IMR-90 (cell line): ENCODE results near the gene AUTS2. TPM values are rescaled to one million over a fixed set of nuclear protein-coding genes. Genes with fewer than 3 reads are reported as not detected.

ENCODE experiments used
- ATAC-seq: fragments of 200-7000 bp; cut with Tn5 transposase; 2 replicates; pipeline ENCODE4 v1.9.1; 2020; ENCODE audit warnings: low read depth, mild to moderate bottlenecking, moderate library complexity
- BruUV-seq: library from RNA; stranded (reverse); fragments of 400-500 nt; replicated peaks from 2 replicates; lab custom pipeline; 2021; lab: Mats Ljungman, UMichigan
- CTCF ChIA-PET: fragments of 300-600 bp; formaldehyde crosslinking; extraction: SDS; loops from one replicate; lab custom pipeline; 2021; ENCODE audit warnings: antibody characterized with exemption; lab: Yijun Ruan, JAX
- POLR2A ChIA-PET: fragments of 300-600 bp; sonication (Branson Sonifier 250); formaldehyde crosslinking; loops from one replicate; lab custom pipeline; 2022; ENCODE audit warnings: antibody characterized with exemption; ENCODE audit not compliant: unreplicated experiment; lab: Charles Lee
- DNase-seq: peaks from one replicate; pipeline ENCODE4 v3.0.0; 2013
- H2AFZ ChIP-seq: replicated peaks from 2 replicates; pipeline ENCODE3; 2013; ENCODE audit warnings: low read length, mild to moderate bottlenecking; ENCODE audit not compliant: poor library complexity
- H2AK5ac ChIP-seq: 2 replicates; pipeline ENCODE4 v1.6.1; 2013; ENCODE audit warnings: low read depth, low read length, inconsistent platforms
- H2AK9ac ChIP-seq: replicated peaks from 2 replicates; pipeline ENCODE3; 2013; ENCODE audit warnings: mild to moderate bottlenecking, low read depth, low read length, moderate library complexity; ENCODE audit not compliant: poor library complexity
- H2BK120ac ChIP-seq: 2 replicates; pipeline ENCODE4 v1.6.1; 2013; ENCODE audit warnings: low read depth, low read length, inconsistent platforms
- H2BK15ac ChIP-seq: 3 replicates; pipeline ENCODE4 v1.6.1; 2013; ENCODE audit warnings: low read depth, low read length, inconsistent platforms
- H2BK20ac ChIP-seq: 2 replicates; pipeline ENCODE4 v1.6.1; 2013; ENCODE audit warnings: low read depth, mild to moderate bottlenecking, inconsistent platforms, low read length, moderate library complexity
- H2BK5ac ChIP-seq: 2 replicates; pipeline ENCODE4 v1.6.1; 2013; ENCODE audit warnings: mild to moderate bottlenecking, low read depth, low read length, inconsistent platforms; ENCODE audit not compliant: poor library complexity, severe bottlenecking
- H3K14ac ChIP-seq: replicated peaks from 2 replicates; pipeline ENCODE4 v1.6.1; 2013; ENCODE audit warnings: low read depth, low read length, inconsistent platforms
- H3K18ac ChIP-seq: 2 replicates; pipeline ENCODE4 v1.6.1; 2013; ENCODE audit warnings: low read depth, low read length, control low read depth
- H3K23ac ChIP-seq: 2 replicates; pipeline ENCODE4 v1.6.1; 2013; ENCODE audit warnings: low read depth, low read length, inconsistent platforms
- H3K27ac ChIP-seq: 2 replicates; pipeline ENCODE4 v1.5.1; 2013; ENCODE audit warnings: mild to moderate bottlenecking, control low read depth, low read length; ENCODE audit not compliant: insufficient read depth
- H3K27me3 ChIP-seq: 2 replicates; pipeline ENCODE4 v1.6.1; 2013; ENCODE audit warnings: low read length; ENCODE audit not compliant: control insufficient read depth, insufficient read depth
- H3K36me3 ChIP-seq: 2 replicates; pipeline ENCODE4 v1.6.1; 2013; ENCODE audit warnings: low read length, mixed read lengths; ENCODE audit not compliant: control insufficient read depth, insufficient read depth
- H3K4ac ChIP-seq: 2 replicates; pipeline ENCODE4 v1.6.1; 2013; ENCODE audit warnings: low read depth, low read length, inconsistent platforms
- H3K4me1 ChIP-seq: 2 replicates; pipeline ENCODE4 v1.6.1; 2013; ENCODE audit warnings: low read length, mixed read lengths; ENCODE audit not compliant: control insufficient read depth, insufficient read depth
- H3K4me2 ChIP-seq: 2 replicates; pipeline ENCODE4 v1.6.1; 2013; ENCODE audit warnings: low read depth, mild to moderate bottlenecking, control low read depth, low read length, moderate library complexity
- H3K4me3 ChIP-seq: 2 replicates; pipeline ENCODE4 v1.5.1; 2013; ENCODE audit warnings: low read depth, mild to moderate bottlenecking, control low read depth, low read length, moderate library complexity; ENCODE audit not compliant: insufficient read depth
- H3K56ac ChIP-seq: 2 replicates; pipeline ENCODE4 v1.6.1; 2013; ENCODE audit warnings: low read length, inconsistent platforms; ENCODE audit not compliant: insufficient read depth; ENCODE audit errors: extremely low read depth
- H3K79me1 ChIP-seq, 2 experiments: 2 replicates each; pipeline ENCODE4 v1.6.1; 2013; ENCODE audit warnings: low read length in 2 of 2, inconsistent platforms in 1 of 2, low read depth in 1 of 2
- H3K9ac ChIP-seq: 2 replicates; pipeline ENCODE4 v1.6.1; 2013; ENCODE audit warnings: low read depth, low read length, control low read depth
- H3K9me1 ChIP-seq: 2 replicates; pipeline ENCODE4 v1.6.1; 2013; ENCODE audit warnings: low read length, inconsistent platforms; ENCODE audit not compliant: insufficient read depth
- H3K9me3 ChIP-seq: 2 replicates; pipeline ENCODE4 v1.6.1; 2013; ENCODE audit warnings: low read length; ENCODE audit not compliant: control insufficient read depth, insufficient read depth
- H4K20me1 ChIP-seq: 2 replicates; pipeline ENCODE4 v1.6.1; 2013; ENCODE audit warnings: low read length, inconsistent platforms; ENCODE audit not compliant: insufficient read depth
- H4K5ac ChIP-seq: 2 replicates; pipeline ENCODE4 v1.6.1; 2013; ENCODE audit warnings: mild to moderate bottlenecking, low read depth, low read length, control low read depth
- H4K8ac ChIP-seq, 2 experiments: 2 replicates each; pipeline ENCODE4 v1.6.1; 2013; ENCODE audit warnings: low read depth in 2 of 2, low read length in 2 of 2, control low read depth in 1 of 2, inconsistent platforms in 1 of 2
- H4K91ac ChIP-seq: 2 replicates; pipeline ENCODE4 v1.6.1; 2013; ENCODE audit warnings: low read depth, low read length, inconsistent platforms; ENCODE audit not compliant: insufficient read depth
- BHLHE40 ChIP-seq: fragments of 150-350 bp; IDR thresholded peaks from 2 replicates; pipeline ENCODE4 v1.6.1; 2016; ENCODE audit warnings: mild to moderate bottlenecking, low read depth, low read length
- CEBPB ChIP-seq: IDR thresholded peaks from 2 replicates; pipeline ENCODE4 v1.6.1; 2012; ENCODE audit warnings: low read depth, low read length, improper control_type of control experiment
- CHD1 ChIP-seq: IDR thresholded peaks from 2 replicates; pipeline ENCODE4 v1.6.1; 2012; ENCODE audit warnings: low read depth, low read length, improper control_type of control experiment
- FOS ChIP-seq: fragments of 150-350 bp; IDR thresholded peaks from 2 replicates; pipeline ENCODE4 v1.6.1; 2016; ENCODE audit warnings: low read depth, low read length
- MAFK ChIP-seq: IDR thresholded peaks from 2 replicates; pipeline ENCODE4 v1.6.1; 2012; ENCODE audit warnings: low read depth, low read length, improper control_type of control experiment
- MAZ ChIP-seq: IDR thresholded peaks from 2 replicates; pipeline ENCODE4 v1.6.1; 2012; ENCODE audit warnings: low read depth, mild to moderate bottlenecking, low read length, improper control_type of control experiment, moderate library complexity, borderline replicate concordance
- MXI1 ChIP-seq: IDR thresholded peaks from 2 replicates; pipeline ENCODE4 v1.6.1; 2012; ENCODE audit warnings: low read depth, mild to moderate bottlenecking, low read length, moderate library complexity, borderline replicate concordance
- NFE2L2 ChIP-seq: fragments of 150-350 bp; IDR thresholded peaks from 2 replicates; pipeline ENCODE4 v1.6.1; 2016; ENCODE audit warnings: low read depth, mild to moderate bottlenecking, low read length
- POLR2A ChIP-seq: IDR thresholded peaks from 2 replicates; pipeline ENCODE4 v1.6.1; 2012; ENCODE audit warnings: mild to moderate bottlenecking, low read depth, low read length
- RAD21 ChIP-seq: IDR thresholded peaks from 2 replicates; pipeline ENCODE4 v1.6.1; 2012; ENCODE audit warnings: low read length, improper control_type of control experiment
- RCOR1 ChIP-seq: IDR thresholded peaks from 2 replicates; pipeline ENCODE4 v1.6.1; 2012; ENCODE audit warnings: mild to moderate bottlenecking, low read length, improper control_type of control experiment; ENCODE audit not compliant: insufficient replicate concordance
- RFX5 ChIP-seq: IDR thresholded peaks from 2 replicates; pipeline ENCODE4 v1.8.0; 2012; ENCODE audit warnings: low read depth, mild to moderate bottlenecking, low read length, moderate library complexity
- SMC3 ChIP-seq: fragments of 150-350 bp; IDR thresholded peaks from 2 replicates; pipeline ENCODE4 v1.6.1; 2016; ENCODE audit warnings: low read depth, mild to moderate bottlenecking, antibody characterized with exemption, low read length, moderate library complexity
- WGBS, 2 experiments: methylation state at CpG; one replicate each; pipeline versions ENCODE4 v1.1.5 to v1.1.7; 2013; ENCODE audit warnings: missing lambda C conversion rate in 2 of 2; ENCODE audit not compliant: insufficient read length in 1 of 2; ENCODE audit errors: extremely low coverage in 2 of 2; 5-methylcytosine and 5-hydroxymethylcytosine counted together
- dilution Hi-C: fragments of 300-500 bp; cut with HindIII; formaldehyde crosslinking; loops from one replicate; pipeline ENCODE4 v1.14.3; 2018; ENCODE audit warnings: low sequenced_read_pairs; ENCODE audit not compliant: unreplicated experiment
- in situ Hi-C: fragments of 300-500 bp; cut with MboI; formaldehyde crosslinking; loops from 3 replicates; pipeline ENCODE4 v1.14.3; 2019; ENCODE audit warnings: low sequenced_read_pairs, inconsistent platforms, mixed read lengths
- intact Hi-C: fragments of 100-400 bp; cut with micrococcal nuclease; formaldehyde crosslinking; loops from 2 replicates; pipeline ENCODE4 v1.10.0; 2022
- polyA plus RNA-seq, 3 experiments: library from polyadenylated mRNA; depleted of rRNA; stranded (reverse); fragments of >200 nt; gene quantifications; 2 replicates each; pipeline ENCODE4 v1.2.3, GENCODE V29; 2012; ENCODE audit warnings: low replicate concordance in 1 of 3
- total RNA-seq: library from RNA; depleted of rRNA; stranded (reverse); fragments of >200 nt; gene quantifications from 2 replicates; pipeline ENCODE4 v1.2.3, GENCODE V29; 2012
- TF ChIP-seq, protein P1 (sequence below): fragments of 150-350 bp; IDR thresholded peaks from 2 replicates; pipeline ENCODE4 v1.6.1; 2016; ENCODE audit warnings: low read depth, mild to moderate bottlenecking, low read length, moderate library complexity, borderline replicate concordance
- TF ChIP-seq, protein P2 (sequence below): fragments of 150-350 bp; IDR thresholded peaks from 2 replicates; pipeline ENCODE4 v1.6.1; 2017; ENCODE audit warnings: mild to moderate bottlenecking, antibody characterized with exemption, low read length, low read depth
- TF ChIP-seq, protein P3 (sequence below): conservative IDR thresholded peaks from 2 replicates; pipeline ENCODE4 v1.5.1; 2012; ENCODE audit warnings: mild to moderate bottlenecking, low read depth, low read length, improper control_type of control experiment

Gene AUTS2
- total and polyA plus RNA-seq, 2 of the 4 experiments (the other 2 are of a cell fraction), result 0.90 to 3.0 TPM

DNA sequence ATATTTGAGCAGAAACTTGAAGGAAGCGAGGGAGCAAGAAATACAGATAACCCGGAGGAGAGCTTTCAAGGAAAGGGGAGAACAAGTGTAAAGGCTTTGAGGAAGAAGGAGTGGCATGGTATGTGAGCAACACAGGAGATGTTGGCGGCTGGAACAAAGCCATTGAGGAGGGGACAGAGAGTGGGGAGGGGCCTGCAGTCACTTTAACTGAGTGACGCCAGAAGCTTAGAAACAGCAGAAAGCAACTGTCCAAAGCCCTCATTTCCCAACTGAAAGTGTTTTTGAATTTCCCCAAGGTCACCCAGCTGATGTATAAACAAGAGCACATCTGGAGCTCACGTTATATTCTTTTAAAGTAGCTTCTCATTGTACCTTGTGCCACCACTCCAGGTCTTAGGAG lies 19.1 kb downstream of the AUTS2 start:
- H2AK5ac ChIP-seq, result no peak overlapping the region
- CTCF ChIA-PET, result no interaction called here
- H3K27me3 ChIP-seq, result no peaks in the 10 kb centered on the region
- ATAC-seq, result no peak
- no peak overlapping the region for H4K91ac ChIP-seq
- no peak overlapping the region for H2BK120ac ChIP-seq
- H2BK15ac ChIP-seq, result no peak overlapping the region
- H2BK5ac ChIP-seq, result no peak overlapping the region
- no peaks in the 10 kb centered on the region for H3K4me1 ChIP-seq
- dilution Hi-C loops, result no loop called here
- no peak overlapping the region for H3K14ac ChIP-seq
- no peak overlapping the region for H3K4me3 ChIP-seq
- POLR2A ChIA-PET, result no interaction called here
- in situ Hi-C loops, result no loop called here
- intact Hi-C loops, result no loop called here
- no peaks in the 10 kb centered on the region for H3K36me3 ChIP-seq
- no peak overlapping the region for H2AFZ ChIP-seq
- H3K4me2 ChIP-seq, result no peak overlapping the region
- no peak overlapping the region for H2AK9ac ChIP-seq
- TF ChIP-seq MAFK (no peak), FOS (no peak), NFE2L2 (no peak), BHLHE40 (no peak), POLR2A (no peak), CHD1 (no peak), MXI1 (no peak), RFX5 (no peak), CEBPB (no peak), RCOR1 (no peak), SMC3 (no peak), RAD21 (no peak), MAZ (no peak)
- TF ChIP-seq, protein P1, sequence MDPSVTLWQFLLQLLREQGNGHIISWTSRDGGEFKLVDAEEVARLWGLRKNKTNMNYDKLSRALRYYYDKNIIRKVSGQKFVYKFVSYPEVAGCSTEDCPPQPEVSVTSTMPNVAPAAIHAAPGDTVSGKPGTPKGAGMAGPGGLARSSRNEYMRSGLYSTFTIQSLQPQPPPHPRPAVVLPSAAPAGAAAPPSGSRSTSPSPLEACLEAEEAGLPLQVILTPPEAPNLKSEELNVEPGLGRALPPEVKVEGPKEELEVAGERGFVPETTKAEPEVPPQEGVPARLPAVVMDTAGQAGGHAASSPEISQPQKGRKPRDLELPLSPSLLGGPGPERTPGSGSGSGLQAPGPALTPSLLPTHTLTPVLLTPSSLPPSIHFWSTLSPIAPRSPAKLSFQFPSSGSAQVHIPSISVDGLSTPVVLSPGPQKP, result no peak
- TF ChIP-seq, protein P2, sequence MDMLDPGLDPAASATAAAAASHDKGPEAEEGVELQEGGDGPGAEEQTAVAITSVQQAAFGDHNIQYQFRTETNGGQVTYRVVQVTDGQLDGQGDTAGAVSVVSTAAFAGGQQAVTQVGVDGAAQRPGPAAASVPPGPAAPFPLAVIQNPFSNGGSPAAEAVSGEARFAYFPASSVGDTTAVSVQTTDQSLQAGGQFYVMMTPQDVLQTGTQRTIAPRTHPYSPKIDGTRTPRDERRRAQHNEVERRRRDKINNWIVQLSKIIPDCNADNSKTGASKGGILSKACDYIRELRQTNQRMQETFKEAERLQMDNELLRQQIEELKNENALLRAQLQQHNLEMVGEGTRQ, result no peak
- TF ChIP-seq, protein P3, sequence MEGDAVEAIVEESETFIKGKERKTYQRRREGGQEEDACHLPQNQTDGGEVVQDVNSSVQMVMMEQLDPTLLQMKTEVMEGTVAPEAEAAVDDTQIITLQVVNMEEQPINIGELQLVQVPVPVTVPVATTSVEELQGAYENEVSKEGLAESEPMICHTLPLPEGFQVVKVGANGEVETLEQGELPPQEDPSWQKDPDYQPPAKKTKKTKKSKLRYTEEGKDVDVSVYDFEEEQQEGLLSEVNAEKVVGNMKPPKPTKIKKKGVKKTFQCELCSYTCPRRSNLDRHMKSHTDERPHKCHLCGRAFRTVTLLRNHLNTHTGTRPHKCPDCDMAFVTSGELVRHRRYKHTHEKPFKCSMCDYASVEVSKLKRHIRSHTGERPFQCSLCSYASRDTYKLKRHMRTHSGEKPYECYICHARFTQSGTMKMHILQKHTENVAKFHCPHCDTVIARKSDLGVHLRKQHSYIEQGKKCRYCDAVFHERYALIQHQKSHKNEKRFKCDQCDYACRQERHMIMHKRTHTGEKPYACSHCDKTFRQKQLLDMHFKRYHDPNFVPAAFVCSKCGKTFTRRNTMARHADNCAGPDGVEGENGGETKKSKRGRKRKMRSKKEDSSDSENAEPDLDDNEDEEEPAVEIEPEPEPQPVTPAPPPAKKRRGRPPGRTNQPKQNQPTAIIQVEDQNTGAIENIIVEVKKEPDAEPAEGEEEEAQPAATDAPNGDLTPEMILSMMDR, result no peak
- no peaks in the 10 kb centered on the region for H4K20me1 ChIP-seq
- H3K9me1 ChIP-seq, result no peaks in the 10 kb centered on the region
- H3K18ac ChIP-seq, result no peak overlapping the region
- H3K27ac ChIP-seq, result no peak overlapping the region
- no peak overlapping the region for H4K8ac ChIP-seq
- no peak for DNase-seq
- 68% methylated on average over 3 of the region's 5 CpGs; no CpG with 5 or more reads in 1 of the 2 experiments for WGBS, 2 experiments
- no peak overlapping the region for H3K56ac ChIP-seq
- no TSS peak for BruUV-seq
- no peak overlapping the region for H4K5ac ChIP-seq
- H3K4ac ChIP-seq, result no peak overlapping the region
- H3K23ac ChIP-seq, result no peak overlapping the region
- H3K79me1 ChIP-seq, result no peaks in the 10 kb centered on the region
- no peak overlapping the region for H2BK20ac ChIP-seq
- no peaks in the 10 kb centered on the region for H3K9me3 ChIP-seq
- no peak overlapping the region for H3K9ac ChIP-seq
